ENCODE measurements around the gene ANO6.
"Not testable (repeated sequence)": the region's sequence is repeated elsewhere in the genome, so short reads cannot be mapped to it uniquely, and the experiment has no call there.

ANO6 gene

GRCh38 chr12:45317261-45317660 lies 101.4 kb downstream of the ANO6 start:
- not testable (repeated sequence) for DNase-seq

- DNase-seq: no peak
These were observed 106.9 kb downstream of the ANO6 start for GRCh38 chr12:45322810-45323209.

GRCh38 chr12:45324391-45324790 lies 108.5 kb downstream of the ANO6 start:
- DNase-seq: no peak

GRCh38 chr12:45326358-45326975 lies 110.6 kb downstream of the ANO6 start:
- DNase-seq: no peak

GRCh38 chr12:45327823-45328383 lies 112.0 kb downstream of the ANO6 start:
- DNase-seq: no peak

- no peak for DNase-seq
These were observed 113.3 kb downstream of the ANO6 start for GRCh38 chr12:45329238-45329637.

- DNase-seq: no peak
These were observed 113.8 kb downstream of the ANO6 start for GRCh38 chr12:45329702-45330101.

- no peak for DNase-seq
These were observed 115.7 kb downstream of the ANO6 start for GRCh38 chr12:45331552-45331951.

GRCh38 chr12:45334396-45334795 lies 118.5 kb downstream of the ANO6 start:
- no peak for DNase-seq

- DNase-seq: no peak
These were observed 120.4 kb downstream of the ANO6 start for GRCh38 chr12:45336331-45336730.

GRCh38 chr12:45336762-45337596 lies 121.1 kb downstream of the ANO6 start:
- no peak for DNase-seq

GRCh38 chr12:45337835-45338234 lies 121.9 kb downstream of the ANO6 start:
- no peak for DNase-seq

GRCh38 chr12:45338272-45338671 lies 122.4 kb downstream of the ANO6 start:
- no peak for DNase-seq

- no peak for DNase-seq
These were observed 123.1 kb downstream of the ANO6 start for GRCh38 chr12:45339035-45339434.

- no peak for DNase-seq
These were observed 126.3 kb downstream of the ANO6 start for GRCh38 chr12:45342171-45342570.

- no peak for DNase-seq
These were observed 127.0 kb downstream of the ANO6 start for GRCh38 chr12:45342848-45343247.

GRCh38 chr12:45343269-45344051 lies 127.6 kb downstream of the ANO6 start:
- DNase-seq: no peak

GRCh38 chr12:45348311-45348710 lies 132.4 kb downstream of the ANO6 start:
- no peak for DNase-seq

GRCh38 chr12:45348986-45349385 lies 133.1 kb downstream of the ANO6 start:
- no peak for DNase-seq

- no peak for DNase-seq
These were observed 134.0 kb downstream of the ANO6 start for GRCh38 chr12:45349916-45350315.

GRCh38 chr12:45350861-45351260 lies 135.0 kb downstream of the ANO6 start:
- no peak for DNase-seq

- no peak for DNase-seq
These were observed 136.2 kb downstream of the ANO6 start for GRCh38 chr12:45351921-45352670.

GRCh38 chr12:45353944-45354343 lies 138.0 kb downstream of the ANO6 start:
- no peak for DNase-seq
